UCSD-AML1 (cell line): ENCODE data around the gene PMCH.
"Not testable (repeated sequence)": the region's sequence is repeated elsewhere in the genome, so short reads cannot be mapped to it uniquely, and the experiment has no call there.

Experiments used
- DNase-seq: peaks from one replicate; lab custom pipeline; 2025; ENCODE audit not compliant: unreplicated experiment; lab: John Stamatoyannopoulos, UW

PMCH gene

DNA sequence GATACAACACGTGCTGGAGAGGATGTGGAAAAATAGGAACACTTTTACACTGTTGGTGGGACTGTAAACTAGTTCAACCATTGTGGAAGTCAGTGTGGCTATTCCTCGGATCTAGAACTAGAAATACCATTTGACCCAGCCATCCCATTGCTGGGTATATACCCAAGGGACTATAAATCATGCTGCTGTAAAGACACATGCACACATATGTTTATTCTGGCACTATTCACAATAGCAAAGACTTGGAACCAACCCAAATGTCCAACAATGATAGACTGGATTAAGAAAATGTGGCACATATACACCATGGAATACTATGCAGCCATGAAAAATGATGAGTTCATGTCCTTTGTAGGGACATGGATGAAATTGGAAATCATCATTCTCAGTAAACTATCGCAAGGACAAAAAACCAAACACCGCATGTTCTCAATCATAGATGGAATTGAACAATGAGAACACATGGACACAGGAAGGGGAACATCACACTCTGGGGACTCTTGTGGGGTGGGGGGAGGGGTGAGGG is 50.5 kb downstream of the PMCH start:
- DNase-seq: not testable (repeated sequence)
